CD14-positive monocyte (primary cell): ENCODE results near the gene NAA40. TPM values are rescaled to one million over a fixed set of nuclear protein-coding genes. Genes with fewer than 3 reads are reported as not detected.

Source experiments
- DNase-seq, 3 donors: peaks; one replicate each; pipeline ENCODE4 v3.0.0-alpha.2; 2011 to 2022
- H2AFZ ChIP-seq: 2 replicates; pipeline ENCODE4 v1.6.0; 2012; ENCODE audit warnings: mild to moderate bottlenecking, low read depth, low read length, inconsistent platforms; ENCODE audit not compliant: insufficient read depth, poor library complexity, severe bottlenecking
- H3K27ac ChIP-seq, 2 donors: 1 replicate in 1 of 2; 2 replicates in 1 of 2; pipeline ENCODE4 v1.5.1; 2012 to 2013; ENCODE audit warnings: low read length in 2 of 2, control low read depth in 1 of 2, inconsistent platforms in 1 of 2, low read depth in 1 of 2, mild to moderate bottlenecking in 1 of 2
- H3K27me3 ChIP-seq, 2 donors: one replicate each; pipeline versions ENCODE4 v1.6.0 to v1.6.1; 2011 to 2013; ENCODE audit warnings: low read length in 2 of 2; ENCODE audit not compliant: control insufficient read depth in 2 of 2, insufficient read depth in 2 of 2
- H3K36me3 ChIP-seq, 2 donors: replicated peaks in 1 of 2; 1 replicate in 1 of 2; 2 replicates in 1 of 2; pipeline versions ENCODE4 v1.5.1 to v1.6.1; 2012 to 2013; ENCODE audit warnings: low read length in 2 of 2, control low read depth in 1 of 2, inconsistent platforms in 1 of 2, mild to moderate bottlenecking in 1 of 2; ENCODE audit not compliant: insufficient read depth in 2 of 2, control insufficient read depth in 1 of 2
- H3K4me1 ChIP-seq, 2 donors: 1 replicate in 1 of 2; 2 replicates in 1 of 2; pipeline versions ENCODE4 v1.5.1 to v1.6.1; 2012 to 2013; ENCODE audit warnings: low read length in 2 of 2, control low read depth in 1 of 2, inconsistent platforms in 1 of 2, mild to moderate bottlenecking in 1 of 2, moderate library complexity in 1 of 2; ENCODE audit not compliant: insufficient read depth in 2 of 2, control insufficient read depth in 1 of 2
- H3K4me2 ChIP-seq: replicated peaks from 2 replicates; pipeline ENCODE3; 2012; ENCODE audit warnings: low read length, moderate library complexity, mild to moderate bottlenecking; ENCODE audit not compliant: poor library complexity, severe bottlenecking; ENCODE audit errors: extremely low read depth
- H3K4me3 ChIP-seq, 3 experiments: fragments of 200-600 bp in 1 of 3; sonication (generic) in 1 of 3; replicated peaks in 1 of 3; 1 replicate in 2 of 3; 2 replicates in 1 of 3; pipeline ENCODE4 v1.5.1; 2011 to 2013; ENCODE audit warnings: low read length in 3 of 3, mild to moderate bottlenecking in 3 of 3, control low read depth in 2 of 3, low read depth in 2 of 3, inconsistent platforms in 1 of 3, moderate library complexity in 1 of 3
- H3K79me2 ChIP-seq: 2 replicates; pipeline ENCODE4 v1.6.0; 2012; ENCODE audit warnings: mild to moderate bottlenecking, control low read depth, inconsistent platforms, low read length, moderate library complexity; ENCODE audit not compliant: insufficient read depth
- H3K9ac ChIP-seq: 2 replicates; pipeline ENCODE4 v1.6.0; 2017; ENCODE audit warnings: low read length, mild to moderate bottlenecking; ENCODE audit not compliant: insufficient read depth, poor library complexity, severe bottlenecking
- H3K9me3 ChIP-seq, 2 donors: replicated peaks in 1 of 2; 1 replicate in 1 of 2; 2 replicates in 1 of 2; pipeline versions ENCODE4 v1.5.1 to v1.6.1; 2012 to 2013; ENCODE audit warnings: low read length in 2 of 2, control low read depth in 1 of 2; ENCODE audit not compliant: control insufficient read depth in 1 of 2, insufficient read depth in 1 of 2
- H4K20me1 ChIP-seq: 2 replicates; pipeline ENCODE4 v1.6.0; 2012; ENCODE audit warnings: mild to moderate bottlenecking, low read length, control low read depth, moderate library complexity; ENCODE audit not compliant: insufficient read depth
- H3K27ac Mint-ChIP-seq, 7 donors: one replicate each; pipeline ENCODE4 v1.8.0; 2020; ENCODE audit warnings: mild to moderate bottlenecking in 7 of 7, mixed read lengths in 7 of 7, moderate library complexity in 6 of 7, inconsistent platforms in 2 of 7
- H3K27me3 Mint-ChIP-seq, 3 donors: one replicate each; pipeline ENCODE4 v1.8.0; 2021 to 2022; ENCODE audit warnings: low read depth in 3 of 3, mild to moderate bottlenecking in 3 of 3, mixed read lengths in 3 of 3, moderate library complexity in 3 of 3, inconsistent platforms in 1 of 3
- H3K36me3 Mint-ChIP-seq, 2 donors: one replicate each; pipeline ENCODE4 v1.8.0; 2020; ENCODE audit warnings: mixed read lengths in 2 of 2, inconsistent platforms in 1 of 2, mild to moderate bottlenecking in 1 of 2
- H3K4me1 Mint-ChIP-seq: one replicate; pipeline ENCODE4 v1.8.0; 2020; ENCODE audit warnings: mild to moderate bottlenecking, mixed read lengths
- H3K4me3 Mint-ChIP-seq, 2 donors: one replicate each; pipeline ENCODE4 v1.8.0; 2020; ENCODE audit warnings: mild to moderate bottlenecking in 2 of 2, mixed read lengths in 2 of 2, moderate library complexity in 1 of 2
- H3K9me3 Mint-ChIP-seq, 7 donors: one replicate each; pipeline ENCODE4 v1.8.0; 2020 to 2022; ENCODE audit warnings: mixed read lengths in 7 of 7, mild to moderate bottlenecking in 6 of 7, moderate library complexity in 6 of 7, inconsistent platforms in 2 of 7
- CTCF ChIP-seq: fragments of 200-600 bp; IDR thresholded peaks from one replicate; pipeline ENCODE4 v1.8.0; 2022; ENCODE audit warnings: antibody characterized with exemption, mild to moderate bottlenecking
- WGBS: methylation state at CpG from one replicate; pipeline ENCODE4 v1.1.5; 2013; ENCODE audit warnings: missing lambda C conversion rate; ENCODE audit not compliant: insufficient coverage; 5-methylcytosine and 5-hydroxymethylcytosine counted together
- intact Hi-C, 2 donors: fragments of 100-400 bp; cut with micrococcal nuclease; formaldehyde crosslinking; loops; one replicate each; pipeline versions ENCODE4 v1.15.0 to v1.15.1; 2023
- polyA plus RNA-seq, 3 donors: library from polyadenylated mRNA; depleted of rRNA in 1 of 3; unstranded in 2 of 3; stranded (reverse) in 1 of 3; fragments of 300-500 nt in 2 of 3; fragments of >200 nt in 1 of 3; fragmentation: Illumina TruSeq in 2 of 3; gene quantifications; 1 replicate in 2 of 3; 2 replicates in 1 of 3; pipeline ENCODE4 v1.2.3, GENCODE V29; 2012 to 2021

NAA40 gene
- polyA plus RNA-seq, 3 donors: 1.5 to 14.5 (median 1.6) TPM

GRCh38 chr11:63974259-63975143 is 35.7 kb downstream of the NAA40 start, which contains the start of gene COX8A:
Gene COX8A (plus strand): TSS chr11:63974620. CDS start chr11:63974681, 61 bp downstream.
- peaks cover 0 to 9% (median 2%) of the 10 kb centered on the region in 3 donors for H3K27me3 Mint-ChIP-seq
- Histone ChIP-seq H2AFZ (peak within 1 kb of the TSS; percentile 91), H3K79me2 (peaks cover 48% of the 10 kb centered on the region), H3K9me3 (no peaks in the 10 kb centered on the region), H3K4me3 (peak within 1 kb of the TSS; percentile 57 to 99 (median 92)), H3K36me3 (peaks cover 3 to 16% of the 10 kb centered on the region in 2 donors), H3K4me1 (peaks cover 23 to 30% of the 10 kb centered on the region in 2 donors), H3K27me3 (no peaks in the 10 kb centered on the region), H3K9ac (peak within 1 kb of the TSS; percentile 96), H3K27ac (peak within 1 kb of the TSS; percentile 90 to 95), H3K4me2 (peak within 1 kb of the TSS; percentile 76), H4K20me1 (peaks cover 14% of the 10 kb centered on the region)
- H3K27ac Mint-ChIP-seq: peak within 1 kb of the TSS; percentile 99 to 100 (median 100)
- WGBS: under 1% methylated on average over 56 of the region's 67 CpGs
- DNase-seq: peak; percentile 99 to 100 (median 99)
- peak within 1 kb of the TSS; percentile 99 to 100 for H3K4me3 Mint-ChIP-seq
- no peak for TF ChIP-seq CTCF
- H3K9me3 Mint-ChIP-seq: peaks cover 0 to 2% (median 0%) of the 10 kb centered on the region in 7 donors
- H3K4me1 Mint-ChIP-seq: peaks cover 31% of the 10 kb centered on the region
- intact Hi-C loops: no loop called here
- H3K36me3 Mint-ChIP-seq: peaks cover 17 to 30% of the 10 kb centered on the region in 2 donors

GRCh38 chr11:63978551-63979239 is 39.9 kb downstream of the NAA40 start:
- TF ChIP-seq CTCF: no peak
- Histone ChIP-seq H2AFZ (no peak overlapping the region), H3K4me2 (no peak overlapping the region), H3K4me1 (peaks cover 36 to 39% of the 10 kb centered on the region in 2 donors), H3K4me3 (no peak overlapping the region), H3K9me3 (no peaks in the 10 kb centered on the region), H3K27me3 (no peaks in the 10 kb centered on the region), H3K27ac (no peak overlapping the region), H3K9ac (no peak overlapping the region), H3K36me3 (peaks cover 3 to 16% of the 10 kb centered on the region in 2 donors), H3K79me2 (peaks cover 54% of the 10 kb centered on the region), H4K20me1 (peaks cover 15% of the 10 kb centered on the region)
- Mint-ChIP-seq H3K27ac (peak overlapping the region in 4 of 7 donors; percentile 47 to 76 (median 59)), H3K36me3 (peaks cover 18 to 30% of the 10 kb centered on the region in 2 donors), H3K4me3 (no peak overlapping the region), H3K4me1 (peaks cover 47% of the 10 kb centered on the region), H3K9me3 (no peaks in the 10 kb centered on the region), H3K27me3 (peaks cover 0 to 2% (median 0%) of the 10 kb centered on the region in 3 donors)
- DNase-seq: peak in 1 of 3 donors; percentile 1
- WGBS: 92% methylated on average over 9 of the region's 10 CpGs
- intact Hi-C loops: no loop called here
